Measurements from ENCODE around the gene CASP14. TPM values are rescaled to one million over a fixed set of nuclear protein-coding genes. Genes with fewer than 3 reads are reported as not detected.
A peak's percentile ranks its signal among the peaks of the same experiment; 100 is the strongest.
"Not testable (repeated sequence)": the region's sequence is repeated elsewhere in the genome, so short reads cannot be mapped to it uniquely, and the experiment has no call there.

The CASP14 gene
- polyA plus RNA-seq, 6 donors from 2014 or later: not detected

GRCh38 chr19:15037586-15037985 lies 11.7 kb upstream of the CASP14 start:
- no peak for DNase-seq
- peaks cover 28 to 36% (median 31%) of the 10 kb centered on the region in 3 donors for H3K27me3 Mint-ChIP-seq
- H3K9me3 Mint-ChIP-seq: peaks cover 0 to 4% (median 0%) of the 10 kb centered on the region in 7 donors

GRCh38 chr19:15038294-15038693 lies 11.0 kb upstream of the CASP14 start:
- Mint-ChIP-seq H3K36me3 (no peaks in the 10 kb centered on the region), H3K27me3 (peaks cover 28 to 36% (median 29%) of the 10 kb centered on the region in 3 donors), H3K9me3 (peaks cover 0 to 4% (median 0%) of the 10 kb centered on the region in 7 donors), H3K4me3 (no peak overlapping the region), H3K27ac (no peak overlapping the region), H3K4me1 (no peaks in the 10 kb centered on the region)
- ATAC-seq (ENCODE audit: low read depth in 2 of 2) (no peak), DNase-seq (no peak)

More at GRCh38 chr19:15037586-15037985, 11.7 kb upstream of the CASP14 start:
- no peaks in the 10 kb centered on the region for H3K36me3 Mint-ChIP-seq
- no peak for ATAC-seq (ENCODE audit: low read depth in 2 of 2)
- no peak overlapping the region for H3K27ac Mint-ChIP-seq
- H3K4me3 Mint-ChIP-seq: no peak overlapping the region
- no peaks in the 10 kb centered on the region for H3K4me1 Mint-ChIP-seq

GRCh38 chr19:15042003-15042402 lies 7.3 kb upstream of the CASP14 start:
- Mint-ChIP-seq H3K4me1 (no peaks in the 10 kb centered on the region), H3K27ac (no peak overlapping the region), H3K36me3 (no peaks in the 10 kb centered on the region), H3K9me3 (peaks cover 0 to 3% (median 0%) of the 10 kb centered on the region in 7 donors), H3K4me3 (no peak overlapping the region), H3K27me3 (peaks cover 12 to 23% (median 23%) of the 10 kb centered on the region in 3 donors)
- ATAC-seq (ENCODE audit: low read depth in 2 of 2) (no peak), DNase-seq (no peak)

GRCh38 chr19:15042826-15043225 lies 6.5 kb upstream of the CASP14 start:
- Mint-ChIP-seq H3K9me3 (peaks cover 0 to 3% (median 0%) of the 10 kb centered on the region in 7 donors), H3K27ac (no peak overlapping the region), H3K36me3 (no peaks in the 10 kb centered on the region), H3K27me3 (peaks cover 15 to 23% (median 22%) of the 10 kb centered on the region in 3 donors), H3K4me3 (no peak overlapping the region), H3K4me1 (no peaks in the 10 kb centered on the region)
- DNase-seq (no peak), ATAC-seq (ENCODE audit: low read depth in 2 of 2) (no peak)

- peaks cover 0 to 3% (median 1%) of the 10 kb centered on the region in 7 donors for H3K9me3 Mint-ChIP-seq
- peaks cover 25 to 33% (median 32%) of the 10 kb centered on the region in 3 donors for H3K27me3 Mint-ChIP-seq
- no peak for ATAC-seq (ENCODE audit: low read depth in 2 of 2)
- H3K36me3 Mint-ChIP-seq: no peaks in the 10 kb centered on the region
- no peak for DNase-seq
- H3K4me3 Mint-ChIP-seq: no peak overlapping the region
- H3K4me1 Mint-ChIP-seq: no peaks in the 10 kb centered on the region
- no peak overlapping the region for H3K27ac Mint-ChIP-seq
Measured at GRCh38 chr19:15045506-15045905, 3.8 kb upstream of the CASP14 start.

GRCh38 chr19:15047680-15048079 lies 1.6 kb upstream of the CASP14 start:
- no peak for DNase-seq
- no peak for ATAC-seq (ENCODE audit: low read depth in 2 of 2)
- Mint-ChIP-seq H3K36me3 (no peaks in the 10 kb centered on the region), H3K4me3 (no peak overlapping the region), H3K9me3 (peaks cover 0 to 8% (median 4%) of the 10 kb centered on the region in 7 donors), H3K4me1 (no peaks in the 10 kb centered on the region), H3K27ac (no peak overlapping the region), H3K27me3 (peaks cover 41 to 47% (median 42%) of the 10 kb centered on the region in 3 donors)

GRCh38 chr19:15048128-15048527 lies 1.2 kb upstream of the CASP14 start:
- peaks cover 0 to 7% (median 4%) of the 10 kb centered on the region in 7 donors for H3K9me3 Mint-ChIP-seq
- H3K27me3 Mint-ChIP-seq: peaks cover 41 to 47% (median 42%) of the 10 kb centered on the region in 3 donors
- no peak overlapping the region for H3K4me3 Mint-ChIP-seq
- no peak overlapping the region for H3K27ac Mint-ChIP-seq
- no peak for ATAC-seq (ENCODE audit: low read depth in 2 of 2)
- H3K36me3 Mint-ChIP-seq: no peaks in the 10 kb centered on the region
- DNase-seq: no peak
- H3K4me1 Mint-ChIP-seq: no peaks in the 10 kb centered on the region

GRCh38 chr19:15050639-15051038 lies 1.4 kb downstream of the CASP14 start:
- ATAC-seq (ENCODE audit: low read depth in 2 of 2) (no peak), DNase-seq (no peak)
- Mint-ChIP-seq H3K36me3 (no peaks in the 10 kb centered on the region), H3K27ac (peak overlapping the region in 1 of 6 donors; percentile 61), H3K9me3 (peaks cover 0 to 8% (median 5%) of the 10 kb centered on the region in 7 donors), H3K4me1 (no peaks in the 10 kb centered on the region), H3K27me3 (peaks cover 34 to 46% (median 46%) of the 10 kb centered on the region in 3 donors), H3K4me3 (no peak overlapping the region)

GRCh38 chr19:15062036-15062435 lies 12.8 kb downstream of the CASP14 start:
- peaks cover 37 to 58% (median 41%) of the 10 kb centered on the region in 3 donors for H3K27me3 Mint-ChIP-seq
- H3K9me3 Mint-ChIP-seq: peaks cover 5 to 15% (median 10%) of the 10 kb centered on the region in 7 donors
- no peaks in the 10 kb centered on the region for H3K4me1 Mint-ChIP-seq
- DNase-seq: no peak
- H3K4me3 Mint-ChIP-seq: no peak overlapping the region
- H3K27ac Mint-ChIP-seq: no peak overlapping the region
- no peak for ATAC-seq (ENCODE audit: low read depth in 2 of 2)
- peaks cover 0 to 4% of the 10 kb centered on the region in 2 donors for H3K36me3 Mint-ChIP-seq

- not testable (repeated sequence) for DNase-seq; H3K9me3 Mint-ChIP-seq; ATAC-seq (ENCODE audit: low read depth in 2 of 2); H3K4me3 Mint-ChIP-seq; H3K4me1 Mint-ChIP-seq; H3K36me3 Mint-ChIP-seq; H3K27ac Mint-ChIP-seq
- H3K27me3 Mint-ChIP-seq: peaks cover 17 to 32% (median 25%) of the 10 kb centered on the region in 3 donors
Measured at GRCh38 chr19:15070386-15070785, 21.1 kb downstream of the CASP14 start.

- peaks cover 0 to 4% (median 0%) of the 10 kb centered on the region in 7 donors for H3K9me3 Mint-ChIP-seq
- peak overlapping the region in 2 of 6 donors; percentile 34 to 56 for H3K27ac Mint-ChIP-seq
- H3K4me1 Mint-ChIP-seq: no peaks in the 10 kb centered on the region
- peaks cover 4 to 24% (median 22%) of the 10 kb centered on the region in 3 donors for H3K27me3 Mint-ChIP-seq
- DNase-seq (no peak), ATAC-seq (ENCODE audit: low read depth in 2 of 2) (no peak)
- no peaks in the 10 kb centered on the region for H3K36me3 Mint-ChIP-seq
- H3K4me3 Mint-ChIP-seq: no peak overlapping the region
Measured at GRCh38 chr19:15072930-15073647, 23.8 kb downstream of the CASP14 start.

- H3K27ac Mint-ChIP-seq: no peak overlapping the region
- no peaks in the 10 kb centered on the region for H3K4me1 Mint-ChIP-seq
- no peak overlapping the region for H3K4me3 Mint-ChIP-seq
Measured at GRCh38 chr19:15074371-15074770, 25.1 kb downstream of the CASP14 start.

GRCh38 chr19:15075806-15076205 lies 26.5 kb downstream of the CASP14 start:
- DNase-seq (no peak), ATAC-seq (ENCODE audit: low read depth in 2 of 2) (no peak)
- Mint-ChIP-seq H3K27me3 (peaks cover 0 to 37% (median 18%) of the 10 kb centered on the region in 3 donors), H3K9me3 (peaks cover 0 to 2% (median 0%) of the 10 kb centered on the region in 7 donors), H3K4me3 (no peak overlapping the region), H3K27ac (no peak overlapping the region), H3K4me1 (no peaks in the 10 kb centered on the region), H3K36me3 (no peaks in the 10 kb centered on the region)

More at GRCh38 chr19:15074371-15074770, 25.1 kb downstream of the CASP14 start:
- peaks cover 4 to 34% (median 27%) of the 10 kb centered on the region in 3 donors for H3K27me3 Mint-ChIP-seq
- no peak for ATAC-seq (ENCODE audit: low read depth in 2 of 2)
- DNase-seq: no peak
- H3K36me3 Mint-ChIP-seq: no peaks in the 10 kb centered on the region
- H3K9me3 Mint-ChIP-seq: peaks cover 0 to 4% (median 0%) of the 10 kb centered on the region in 7 donors

GRCh38 chr19:15080002-15080401 lies 30.7 kb downstream of the CASP14 start:
- not testable (repeated sequence) for H3K4me1 Mint-ChIP-seq; H3K4me3 Mint-ChIP-seq; H3K9me3 Mint-ChIP-seq; H3K36me3 Mint-ChIP-seq; DNase-seq; H3K27ac Mint-ChIP-seq; ATAC-seq (ENCODE audit: low read depth in 2 of 2)
- peaks cover 0 to 43% (median 30%) of the 10 kb centered on the region in 3 donors for H3K27me3 Mint-ChIP-seq
